HG03442 (cell line): ENCODE data around the gene NOM1.
A peak's percentile ranks its signal among the peaks of the same experiment; 100 is the strongest.

Source experiments
- ATAC-seq: cut with Tn5 transposase; IDR thresholded peaks from one replicate; pipeline ENCODE4 v1.9.1; 2021; ENCODE audit warnings: mild to moderate bottlenecking, moderate library complexity; ENCODE audit not compliant: unreplicated experiment

The NOM1 gene

GRCh38 chr7:157003445-157003755, 53.9 kb downstream of the NOM1 start:
- ATAC-seq: no peak

GRCh38 chr7:157003756-157004520, 54.4 kb downstream of the NOM1 start:
- no peak for ATAC-seq

GRCh38 chr7:157004521-157005455, 55.3 kb downstream of the NOM1 start:
- no peak for ATAC-seq

- ATAC-seq: no peak
Measured at GRCh38 chr7:157005456-157006204, 56.1 kb downstream of the NOM1 start.

GRCh38 chr7:157006205-157006747, 56.8 kb downstream of the NOM1 start:
- no peak for ATAC-seq

- ATAC-seq: no peak
Measured at GRCh38 chr7:157006829-157007469, 57.4 kb downstream of the NOM1 start.

GRCh38 chr7:157007470-157008066, 58.1 kb downstream of the NOM1 start:
- no peak for ATAC-seq

- no peak for ATAC-seq
Measured at GRCh38 chr7:157008206-157009169, 59.0 kb downstream of the NOM1 start.

GRCh38 chr7:157009170-157009777, 59.8 kb downstream of the NOM1 start:
- ATAC-seq: no peak

GRCh38 chr7:157009778-157010587, 60.5 kb downstream of the NOM1 start:
- ATAC-seq: peak; percentile 28

- ATAC-seq: peak; percentile 69
Measured at GRCh38 chr7:157010588-157011332, 61.2 kb downstream of the NOM1 start, which contains the start of gene MNX1. Gene MNX1 (minus strand): TSS chr7:157010663. CDS start chr7:157010350, 313 bp downstream.

GRCh38 chr7:157011333-157012112, 62.0 kb downstream of the NOM1 start:
- peak; percentile 2 for ATAC-seq

- ATAC-seq: no peak
Measured at GRCh38 chr7:157012113-157012547, 62.6 kb downstream of the NOM1 start.

GRCh38 chr7:157013101-157013500, 63.6 kb downstream of the NOM1 start:
- ATAC-seq: no peak

- no peak for ATAC-seq
Measured at GRCh38 chr7:157013602-157014549, 64.4 kb downstream of the NOM1 start.
